ENCODE results near the gene COL4A2. TPM values are rescaled to one million over a fixed set of nuclear protein-coding genes. Genes with fewer than 3 reads are reported as not detected.

The COL4A2 gene
- total and polyA plus RNA-seq, 9 donors, result 59.5 to 171 (median 136) TPM

DNA sequence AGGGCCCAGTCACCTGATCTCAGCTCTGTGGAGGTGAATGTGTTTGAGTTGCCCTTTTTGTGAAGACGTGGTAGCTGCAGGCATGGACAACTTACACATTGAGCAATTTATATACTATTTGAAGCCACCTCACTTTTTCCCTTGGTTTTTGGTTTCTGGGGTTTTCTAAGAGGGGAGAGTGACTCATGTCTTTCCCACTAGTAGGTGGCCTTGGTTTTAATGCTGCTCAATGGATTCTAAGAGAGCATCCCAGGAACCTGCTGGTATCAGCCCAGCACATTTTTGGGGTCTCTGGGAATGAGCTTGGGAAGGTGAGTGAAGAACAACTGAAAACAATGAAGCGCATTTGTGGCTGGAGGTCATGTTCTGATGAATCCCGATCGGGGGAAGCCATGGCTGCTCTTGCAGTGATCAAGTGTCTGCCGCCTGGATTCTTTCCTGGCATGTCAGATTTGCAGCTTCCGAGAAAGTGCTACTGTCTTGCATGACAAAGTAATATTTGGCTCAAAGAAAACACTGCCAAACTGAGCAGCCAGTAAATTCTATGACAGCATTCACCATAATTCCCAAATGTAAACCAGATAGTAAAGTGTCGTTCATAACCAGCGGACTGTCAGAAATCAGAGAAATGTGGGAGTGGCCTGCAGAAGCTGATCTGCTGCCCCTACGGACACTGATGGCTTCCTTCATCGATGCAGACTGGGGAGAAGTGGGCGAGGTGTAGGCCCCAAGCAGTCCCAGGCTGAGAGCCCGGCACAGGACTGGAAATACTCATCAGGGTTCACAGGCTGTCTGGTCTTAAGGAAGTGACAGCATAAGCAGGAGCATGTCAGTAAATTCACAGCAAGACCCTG, 98.7 kb downstream of the COL4A2 start:
- Histone ChIP-seq H3K9me3 (no peaks in the 10 kb centered on the region), H3K27me3 (no peaks in the 10 kb centered on the region), H3K27ac (no peak overlapping the region), H3K4me3 (no peak overlapping the region), H3K4me1 (ENCODE audit: insufficient read depth) (peaks cover 3% of the 10 kb centered on the region), H3K36me3 (no peaks in the 10 kb centered on the region)
- DNase-seq, result no peak
- TF ChIP-seq, protein P1, sequence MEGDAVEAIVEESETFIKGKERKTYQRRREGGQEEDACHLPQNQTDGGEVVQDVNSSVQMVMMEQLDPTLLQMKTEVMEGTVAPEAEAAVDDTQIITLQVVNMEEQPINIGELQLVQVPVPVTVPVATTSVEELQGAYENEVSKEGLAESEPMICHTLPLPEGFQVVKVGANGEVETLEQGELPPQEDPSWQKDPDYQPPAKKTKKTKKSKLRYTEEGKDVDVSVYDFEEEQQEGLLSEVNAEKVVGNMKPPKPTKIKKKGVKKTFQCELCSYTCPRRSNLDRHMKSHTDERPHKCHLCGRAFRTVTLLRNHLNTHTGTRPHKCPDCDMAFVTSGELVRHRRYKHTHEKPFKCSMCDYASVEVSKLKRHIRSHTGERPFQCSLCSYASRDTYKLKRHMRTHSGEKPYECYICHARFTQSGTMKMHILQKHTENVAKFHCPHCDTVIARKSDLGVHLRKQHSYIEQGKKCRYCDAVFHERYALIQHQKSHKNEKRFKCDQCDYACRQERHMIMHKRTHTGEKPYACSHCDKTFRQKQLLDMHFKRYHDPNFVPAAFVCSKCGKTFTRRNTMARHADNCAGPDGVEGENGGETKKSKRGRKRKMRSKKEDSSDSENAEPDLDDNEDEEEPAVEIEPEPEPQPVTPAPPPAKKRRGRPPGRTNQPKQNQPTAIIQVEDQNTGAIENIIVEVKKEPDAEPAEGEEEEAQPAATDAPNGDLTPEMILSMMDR (IDR thresholded peaks at IDR 0.05), result no peak
- no peak for TF ChIP-seq EP300 (IDR thresholded peaks at IDR 0.05)
- no peak for TF ChIP-seq POLR2A (IDR thresholded peaks at IDR 0.05)
- intact Hi-C loops (cut with DNase I), result loop anchor here in 1 of 4 donors (5.0 kb wide), 1 partner anchor 159 kb away; no protein-coding TSS in a partner anchor
- 74 to 87% (median 75%) methylated on average over 12 of the region's 12 CpGs for WGBS, 3 donors

- Histone ChIP-seq H3K9me3 (no peaks in the 10 kb centered on the region), H3K4me1 (ENCODE audit: insufficient read depth) (peaks cover 12% of the 10 kb centered on the region), H3K36me3 (no peaks in the 10 kb centered on the region), H3K27me3 (no peaks in the 10 kb centered on the region), H3K27ac (no peak overlapping the region), H3K4me3 (no peak overlapping the region)
- no peak for DNase-seq
- intact Hi-C loops (cut with DNase I), result loop anchor here in 1 of 4 donors (5.0 kb wide), 1 partner anchor 160 kb away; no protein-coding TSS in a partner anchor
- WGBS, 3 donors, result 89 to 93% (median 92%) methylated on average over 14 of the region's 14 CpGs
- TF ChIP-seq, protein P1 (IDR thresholded peaks at IDR 0.05), result no peak
- TF ChIP-seq EP300 (IDR thresholded peaks at IDR 0.05), result no peak
- no peak for TF ChIP-seq POLR2A (IDR thresholded peaks at IDR 0.05)
Measured at GRCh38 chr13:110407021-110407420, 99.9 kb downstream of the COL4A2 start.

DNA sequence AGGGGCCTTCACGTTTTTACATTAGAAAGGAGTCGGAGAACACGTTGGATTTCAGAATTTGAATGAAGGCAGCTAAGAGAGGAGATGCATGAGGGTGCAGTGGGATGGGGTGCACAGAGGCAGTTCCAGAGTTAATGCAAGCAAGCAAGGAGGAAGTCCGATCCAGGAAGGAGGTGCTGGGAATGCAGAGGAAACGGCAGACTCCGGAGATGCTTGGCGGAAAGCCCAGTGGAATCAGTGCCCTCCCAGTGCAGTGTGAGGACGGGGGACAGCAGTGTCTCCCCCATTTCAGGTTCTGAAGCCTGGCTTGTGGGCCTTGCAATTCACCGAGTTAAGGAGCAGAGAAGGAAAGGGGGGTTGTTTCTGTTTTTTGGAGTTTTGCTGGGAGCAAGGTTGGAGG, 100.4 kb downstream of the COL4A2 start:
- TF ChIP-seq POLR2A (IDR thresholded peaks at IDR 0.05) (no peak), EP300 (IDR thresholded peaks at IDR 0.05) (no peak)
- TF ChIP-seq, protein P1 (IDR thresholded peaks at IDR 0.05), result no peak
- peak overlapping the region in 1 of 2 donors; percentile 35 for H3K27ac ChIP-seq
- H3K27me3 ChIP-seq, result no peaks in the 10 kb centered on the region
- H3K9me3 ChIP-seq, result no peaks in the 10 kb centered on the region
- H3K4me3 ChIP-seq, result no peak overlapping the region
- peaks cover 13% of the 10 kb centered on the region for H3K4me1 ChIP-seq (ENCODE audit: insufficient read depth)
- no peak for DNase-seq
- 27 to 35% (median 33%) methylated on average over 9 of the region's 9 CpGs for WGBS, 3 donors
- no peaks in the 10 kb centered on the region for H3K36me3 ChIP-seq
- intact Hi-C loops (cut with DNase I), result loop anchor here in 1 of 4 donors (5.0 kb wide), 1 partner anchor 160 kb away; no protein-coding TSS in a partner anchor

- no peaks in the 10 kb centered on the region for H3K36me3 ChIP-seq
- H3K9me3 ChIP-seq, result no peaks in the 10 kb centered on the region
- no peak overlapping the region for H3K4me3 ChIP-seq
- peak overlapping the region in 1 of 2 donors; percentile 35 for H3K27ac ChIP-seq
- H3K4me1 ChIP-seq (ENCODE audit: insufficient read depth), result peaks cover 15% of the 10 kb centered on the region
- intact Hi-C loops (cut with DNase I), result loop anchor here in 1 of 4 donors (5.0 kb wide), 1 partner anchor 161 kb away; no protein-coding TSS in a partner anchor
- WGBS, 3 donors, result 87 to 98% (median 93%) methylated on average over 12 of the region's 12 CpGs
- DNase-seq, result no peak
- no peaks in the 10 kb centered on the region for H3K27me3 ChIP-seq
- TF ChIP-seq POLR2A (IDR thresholded peaks at IDR 0.05) (no peak), EP300 (IDR thresholded peaks at IDR 0.05) (no peak)
Measured at GRCh38 chr13:110408286-110408685, 101.2 kb downstream of the COL4A2 start.

All from ovary (tissue), 9 donors.